Trophoblast cell (in vitro differentiated cells and primary cell): ENCODE results near the gene PROX2.

ENCODE experiments used
- DNase-seq, 2 donors: peaks; one replicate each; pipeline ENCODE4 v3.0.0-alpha.2; 2016
- H2AFZ ChIP-seq: 2 replicates; pipeline ENCODE4 v1.6.1; 2013; ENCODE audit warnings: low read length, moderate library complexity, mild to moderate bottlenecking; ENCODE audit not compliant: insufficient read depth, poor library complexity
- H2AK5ac ChIP-seq: 2 replicates; pipeline ENCODE4 v1.6.1; 2013; ENCODE audit warnings: mild to moderate bottlenecking, low read length
- H2BK120ac ChIP-seq: 2 replicates; pipeline ENCODE4 v1.6.1; 2013; ENCODE audit warnings: low read length, mild to moderate bottlenecking, moderate library complexity; ENCODE audit not compliant: insufficient read depth, poor library complexity
- H2BK12ac ChIP-seq: 2 replicates; pipeline ENCODE4 v1.6.1; 2013; ENCODE audit warnings: mild to moderate bottlenecking, low read length, moderate library complexity
- H2BK5ac ChIP-seq: 2 replicates; pipeline ENCODE4 v1.6.1; 2013; ENCODE audit warnings: low read length, low read depth, moderate library complexity, mild to moderate bottlenecking; ENCODE audit not compliant: poor library complexity
- H3K14ac ChIP-seq: 2 replicates; pipeline ENCODE4 v1.6.1; 2013; ENCODE audit warnings: mild to moderate bottlenecking, low read length
- H3K18ac ChIP-seq: 2 replicates; pipeline ENCODE4 v1.6.1; 2013; ENCODE audit warnings: mild to moderate bottlenecking, low read length
- H3K23ac ChIP-seq: 2 replicates; pipeline ENCODE4 v1.6.1; 2013; ENCODE audit warnings: low read length
- H3K27ac ChIP-seq: 2 replicates; pipeline ENCODE4 v1.5.1; 2013; ENCODE audit warnings: low read depth, mild to moderate bottlenecking, inconsistent platforms, low read length, moderate library complexity
- H3K27me3 ChIP-seq: 2 replicates; pipeline ENCODE4 v1.6.1; 2013; ENCODE audit warnings: inconsistent platforms, mild to moderate bottlenecking, low read length, moderate library complexity; ENCODE audit not compliant: insufficient read depth
- H3K36me3 ChIP-seq, 2 experiments: 1 replicate in 1 of 2; 2 replicates in 1 of 2; pipeline ENCODE4 v1.6.1; 2013; ENCODE audit warnings: low read length in 2 of 2, mild to moderate bottlenecking in 2 of 2, moderate library complexity in 1 of 2; ENCODE audit not compliant: insufficient read depth in 2 of 2, control insufficient read depth in 1 of 2
- H3K4ac ChIP-seq: 2 replicates; pipeline ENCODE4 v1.6.1; 2013; ENCODE audit warnings: low read depth, mild to moderate bottlenecking, low read length, moderate library complexity
- H3K4me1 ChIP-seq, 2 experiments: 1 replicate in 1 of 2; 2 replicates in 1 of 2; pipeline ENCODE4 v1.6.1; 2013; ENCODE audit warnings: low read length in 2 of 2, mild to moderate bottlenecking in 2 of 2, moderate library complexity in 1 of 2; ENCODE audit not compliant: insufficient read depth in 2 of 2, control insufficient read depth in 1 of 2
- H3K4me2 ChIP-seq: 2 replicates; pipeline ENCODE4 v1.6.1; 2013; ENCODE audit warnings: inconsistent platforms, mild to moderate bottlenecking, low read length, moderate library complexity
- H3K4me3 ChIP-seq: 2 replicates; pipeline ENCODE4 v1.5.1; 2013; ENCODE audit warnings: mild to moderate bottlenecking, low read depth, low read length, inconsistent platforms
- H3K79me1 ChIP-seq: one replicate; pipeline ENCODE4 v1.6.1; 2013; ENCODE audit warnings: low read length
- H3K79me2 ChIP-seq: 2 replicates; pipeline ENCODE4 v1.6.1; 2013; ENCODE audit warnings: low read length, mild to moderate bottlenecking; ENCODE audit not compliant: control insufficient read depth, insufficient read depth, poor library complexity
- H3K9ac ChIP-seq: 2 replicates; pipeline ENCODE4 v1.6.1; 2013; ENCODE audit warnings: mild to moderate bottlenecking, low read length
- H3K9me3 ChIP-seq: 2 replicates; pipeline ENCODE4 v1.6.1; 2013; ENCODE audit warnings: low read depth, mild to moderate bottlenecking, control low read depth, inconsistent platforms, low read length; ENCODE audit not compliant: insufficient read depth
- H4K12ac ChIP-seq: 2 replicates; pipeline ENCODE4 v1.6.1; 2013; ENCODE audit warnings: low read depth, mild to moderate bottlenecking, low read length, moderate library complexity
- H4K8ac ChIP-seq: 2 replicates; pipeline ENCODE4 v1.6.1; 2013; ENCODE audit warnings: low read depth, mild to moderate bottlenecking, low read length, moderate library complexity
- H4K91ac ChIP-seq: one replicate; pipeline ENCODE4 v1.6.1; 2013; ENCODE audit warnings: low read depth, mild to moderate bottlenecking, low read length, moderate library complexity
- WGBS: extraction: QIAGEN DNeasy Blood & Tissue Kit; methylation state at CpG from one replicate; pipeline ENCODE4 v1.1.7; 2013; ENCODE audit warnings: missing lambda C conversion rate; ENCODE audit not compliant: insufficient read length, insufficient coverage; ENCODE audit errors: extremely low coverage; 5-methylcytosine and 5-hydroxymethylcytosine counted together

PROX2 gene

GRCh38 chr14:74832849-74833248 is 43.1 kb downstream of the PROX2 start:
- Histone ChIP-seq H2BK120ac (no peak overlapping the region), H3K4me3 (no peak overlapping the region), H3K14ac (no peak overlapping the region), H3K4me1 (no peaks in the 10 kb centered on the region), H2AFZ (no peak overlapping the region), H3K9ac (no peak overlapping the region), H3K18ac (no peak overlapping the region), H3K27me3 (no peaks in the 10 kb centered on the region), H4K8ac (no peak overlapping the region), H3K4ac (no peak overlapping the region), H2BK5ac (no peak overlapping the region), H3K36me3 (peaks cover 7 to 16% of the 10 kb centered on the region in 2 experiments), H3K79me1 (no peaks in the 10 kb centered on the region), H4K91ac (no peak overlapping the region), H2AK5ac (no peak overlapping the region), H3K4me2 (no peak overlapping the region), H3K23ac (no peak overlapping the region), H3K9me3 (no peaks in the 10 kb centered on the region), H4K12ac (no peak overlapping the region), H3K79me2 (no peaks in the 10 kb centered on the region), H3K27ac (no peak overlapping the region), H2BK12ac (no peak overlapping the region)
- no peak for DNase-seq
- no CpG with 5 or more reads among the region's 4 CpGs for WGBS

- H3K79me2 ChIP-seq, result no peaks in the 10 kb centered on the region
- no peak overlapping the region for H4K8ac ChIP-seq
These were observed 46.7 kb downstream of the PROX2 start for GRCh38 chr14:74829251-74829650.

GRCh38 chr14:74826574-74826973 is 49.4 kb downstream of the PROX2 start:
- Histone ChIP-seq H4K8ac (no peak overlapping the region), H3K23ac (no peak overlapping the region), H2BK5ac (no peak overlapping the region), H3K9ac (no peak overlapping the region), H2BK12ac (no peak overlapping the region), H2AFZ (no peak overlapping the region), H3K4ac (no peak overlapping the region), H4K12ac (no peak overlapping the region), H3K14ac (no peak overlapping the region), H3K4me2 (no peak overlapping the region), H3K36me3 (peaks cover 4 to 13% of the 10 kb centered on the region in 2 experiments), H3K27ac (no peak overlapping the region), H3K9me3 (no peaks in the 10 kb centered on the region), H3K79me1 (no peaks in the 10 kb centered on the region), H2AK5ac (no peak overlapping the region), H3K27me3 (no peaks in the 10 kb centered on the region), H4K91ac (no peak overlapping the region), H3K4me1 (no peaks in the 10 kb centered on the region), H3K4me3 (no peak overlapping the region), H3K18ac (no peak overlapping the region), H3K79me2 (no peaks in the 10 kb centered on the region), H2BK120ac (no peak overlapping the region)
- DNase-seq, result no peak

More at GRCh38 chr14:74829251-74829650, 46.7 kb downstream of the PROX2 start:
- no peak overlapping the region for H3K23ac ChIP-seq
- no peak overlapping the region for H3K4me3 ChIP-seq
- no peak overlapping the region for H2BK120ac ChIP-seq
- no peak overlapping the region for H3K14ac ChIP-seq
- no CpG with 5 or more reads among the region's 5 CpGs for WGBS
- H3K4ac ChIP-seq, result no peak overlapping the region
- DNase-seq, result no peak
- no peak overlapping the region for H2AFZ ChIP-seq
- H3K4me2 ChIP-seq, result no peak overlapping the region
- H3K27me3 ChIP-seq, result no peaks in the 10 kb centered on the region
- H2AK5ac ChIP-seq, result no peak overlapping the region
- no peak overlapping the region for H2BK12ac ChIP-seq
- H3K4me1 ChIP-seq, result no peaks in the 10 kb centered on the region
- H3K18ac ChIP-seq, result no peak overlapping the region
- H2BK5ac ChIP-seq, result no peak overlapping the region
- no peak overlapping the region for H4K12ac ChIP-seq
- peaks cover 7 to 13% of the 10 kb centered on the region in 2 experiments for H3K36me3 ChIP-seq
- H3K79me1 ChIP-seq, result no peaks in the 10 kb centered on the region
- H4K91ac ChIP-seq, result no peak overlapping the region
- H3K27ac ChIP-seq, result no peak overlapping the region
- H3K9ac ChIP-seq, result no peak overlapping the region
- H3K9me3 ChIP-seq, result no peaks in the 10 kb centered on the region
